ENCODE measurements around the gene OVOL1.

GRCh38 chr11:65814986-65815565 lies 28.2 kb downstream of the OVOL1 start:
- TF ChIP-seq CTCF (conservative IDR thresholded peaks at IDR 0.05; ENCODE audit: low read length) (no peak), EZH2phosphoT487 (IDR thresholded peaks at IDR 0.05; ENCODE audit: borderline replicate concordance, low read depth, low read length) (no peak)

Data from OCI-LY7 (cell line).